ENCODE results near the gene INTS2.
"Not testable (repeated sequence)": the region's sequence is repeated elsewhere in the genome, so short reads cannot be mapped to it uniquely, and the experiment has no call there.

The INTS2 gene

GRCh38 chr17:61927208-61928100 is at the start of gene INTS2:
Gene INTS2 (minus strand): TSS chr17:61927982. CDS start chr17:61926644, 1,338 bp downstream.
- peak; percentile 91 for DNase-seq (ENCODE audit: low read depth)

GRCh38 chr17:61974115-61974514 is 46.3 kb upstream of the INTS2 start:
- DNase-seq (ENCODE audit: low read depth): no peak

- DNase-seq (ENCODE audit: low read depth): no peak
Measured at GRCh38 chr17:61972311-61972710, 44.5 kb upstream of the INTS2 start.

GRCh38 chr17:61970030-61970429 is 42.2 kb upstream of the INTS2 start:
- DNase-seq (ENCODE audit: low read depth): no peak

GRCh38 chr17:61968757-61969156 is 41.0 kb upstream of the INTS2 start:
- no peak for DNase-seq (ENCODE audit: low read depth)

GRCh38 chr17:61967729-61968128 is 39.9 kb upstream of the INTS2 start:
- DNase-seq (ENCODE audit: low read depth): no peak

GRCh38 chr17:61966191-61966590 is 38.4 kb upstream of the INTS2 start:
- no peak for DNase-seq (ENCODE audit: low read depth)

- no peak for DNase-seq (ENCODE audit: low read depth)
Measured at GRCh38 chr17:61955619-61956018, 27.8 kb upstream of the INTS2 start.

GRCh38 chr17:61947367-61948078 is 19.7 kb upstream of the INTS2 start:
- no peak for DNase-seq (ENCODE audit: low read depth)

- no peak for DNase-seq (ENCODE audit: low read depth)
Measured at GRCh38 chr17:61946359-61946758, 18.6 kb upstream of the INTS2 start.

- DNase-seq (ENCODE audit: low read depth): no peak
Measured at GRCh38 chr17:61943117-61943516, 15.3 kb upstream of the INTS2 start.

- no peak for DNase-seq (ENCODE audit: low read depth)
Measured at GRCh38 chr17:61942085-61942484, 14.3 kb upstream of the INTS2 start.

GRCh38 chr17:61928101-61928436 is 287 bp upstream of the INTS2 start:
- no peak for DNase-seq (ENCODE audit: low read depth)

- DNase-seq (ENCODE audit: low read depth): no peak
Measured at GRCh38 chr17:61926826-61927207, 965 bp downstream of the INTS2 start.

- not testable (repeated sequence) for DNase-seq (ENCODE audit: low read depth)
Measured at GRCh38 chr17:61915162-61915561, 12.6 kb downstream of the INTS2 start.

- DNase-seq (ENCODE audit: low read depth): no peak
Measured at GRCh38 chr17:61908292-61909037, 19.3 kb downstream of the INTS2 start.

GRCh38 chr17:61907361-61907760 is 20.4 kb downstream of the INTS2 start:
- DNase-seq (ENCODE audit: low read depth): no peak

- DNase-seq (ENCODE audit: low read depth): peak; percentile 10
Measured at GRCh38 chr17:61904094-61904710, 23.6 kb downstream of the INTS2 start.

- no peak for DNase-seq (ENCODE audit: low read depth)
Measured at GRCh38 chr17:61903251-61903650, 24.5 kb downstream of the INTS2 start.

GRCh38 chr17:61897548-61898180 is 30.1 kb downstream of the INTS2 start:
- no peak for DNase-seq (ENCODE audit: low read depth)

- no peak for DNase-seq (ENCODE audit: low read depth)
Measured at GRCh38 chr17:61895391-61895790, 32.4 kb downstream of the INTS2 start.

GRCh38 chr17:61894310-61894709 is 33.5 kb downstream of the INTS2 start:
- not testable (repeated sequence) for DNase-seq (ENCODE audit: low read depth)
